Stimulated activated CD8-positive, alpha-beta memory T cell treated with anti-CD3 and anti-CD28 coated beads, Interleukin-7, amount 100 ng/mL, for 4 hours (primary cell): Measurements from ENCODE around the gene FCER1G.
"Not testable (repeated sequence)": the region's sequence is repeated elsewhere in the genome, so short reads cannot be mapped to it uniquely, and the experiment has no call there.

Source experiments
- DNase-seq, 2 donors: peaks; one replicate each; pipeline ENCODE4 v3.0.0-alpha.2; 2020; ENCODE audit warnings: low read depth in 2 of 2

FCER1G gene

DNA sequence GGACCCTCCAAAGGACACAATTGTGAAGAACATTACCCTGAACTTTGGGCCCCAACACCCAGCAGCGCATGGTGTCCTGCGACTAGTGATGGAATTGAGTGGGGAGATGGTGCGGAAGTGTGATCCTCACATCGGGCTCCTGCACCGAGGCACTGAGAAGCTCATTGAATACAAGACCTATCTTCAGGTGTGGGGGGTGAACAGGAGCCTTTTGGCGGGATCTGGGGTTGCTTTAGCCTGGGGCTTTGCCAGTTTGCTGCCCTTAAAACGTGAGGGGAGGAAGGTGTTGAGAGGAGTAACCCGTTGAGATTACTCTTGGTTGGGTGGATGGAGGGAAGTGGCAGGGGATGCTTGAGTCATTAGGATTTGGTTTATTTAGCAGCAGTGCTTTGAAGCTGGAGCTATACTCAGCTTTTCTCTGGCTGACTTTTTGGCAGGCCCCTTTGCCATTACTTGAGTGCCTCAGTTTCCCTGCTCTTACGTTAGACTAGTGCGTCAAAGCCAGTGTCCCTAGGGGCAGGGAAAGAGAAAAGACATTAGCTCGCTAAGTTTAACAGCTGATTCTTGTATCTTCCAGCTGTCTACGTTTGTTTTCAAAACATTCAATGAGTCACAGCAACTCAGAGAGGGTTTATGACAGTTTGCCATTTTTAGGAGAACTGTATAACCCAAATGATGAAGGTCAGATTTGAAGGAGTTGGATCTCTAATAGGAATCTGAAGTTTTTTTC is 8.5 kb upstream of the FCER1G start:
- no peak for DNase-seq

DNA sequence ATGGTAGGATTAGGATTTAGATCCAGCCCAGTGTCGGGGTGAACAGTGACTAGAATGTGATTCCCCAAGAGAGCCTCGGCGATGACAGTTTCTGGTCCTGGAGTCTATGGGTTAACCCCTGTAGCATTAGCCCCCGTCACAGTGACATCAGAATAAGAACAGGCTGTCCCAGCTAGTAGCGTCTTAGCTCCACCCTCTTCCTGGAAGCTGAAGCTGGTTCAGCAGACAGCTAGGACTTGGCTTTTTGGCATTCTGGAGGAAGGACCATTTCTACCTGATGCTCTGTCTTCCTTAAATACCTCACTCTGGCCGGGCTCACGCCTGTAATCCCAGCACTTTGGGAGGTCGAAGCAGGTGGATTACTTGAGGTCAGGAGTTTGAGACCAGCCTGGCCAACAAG is 7.9 kb upstream of the FCER1G start:
- no peak for DNase-seq

DNA sequence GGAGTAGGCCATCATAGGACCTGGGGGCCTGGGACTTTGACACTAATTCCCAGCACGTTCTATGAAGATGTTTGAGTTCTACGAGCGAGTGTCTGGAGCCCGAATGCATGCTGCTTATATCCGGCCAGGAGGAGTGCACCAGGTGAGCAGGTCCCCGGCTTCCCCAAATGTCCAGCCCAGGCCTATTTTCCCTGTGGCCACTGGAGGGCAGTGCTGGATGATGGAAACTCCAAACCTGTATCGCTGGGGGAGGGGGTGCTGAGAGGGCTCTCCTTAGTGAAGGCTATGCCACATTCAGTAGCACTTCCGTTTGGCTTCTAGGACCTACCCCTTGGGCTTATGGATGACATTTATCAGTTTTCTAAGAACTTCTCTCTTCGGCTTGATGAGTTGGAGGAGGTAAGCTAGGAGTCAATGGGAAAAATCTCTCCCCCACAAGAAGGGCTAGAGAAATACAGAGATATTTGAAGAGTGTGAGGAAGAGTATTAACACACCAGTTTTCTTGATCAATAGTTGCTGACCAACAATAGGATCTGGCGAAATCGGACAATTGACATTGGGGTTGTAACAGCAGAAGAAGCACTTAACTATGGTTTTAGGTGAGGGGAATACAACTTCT is 5.2 kb upstream of the FCER1G start:
- DNase-seq, result peak; percentile 49 to 54

DNA sequence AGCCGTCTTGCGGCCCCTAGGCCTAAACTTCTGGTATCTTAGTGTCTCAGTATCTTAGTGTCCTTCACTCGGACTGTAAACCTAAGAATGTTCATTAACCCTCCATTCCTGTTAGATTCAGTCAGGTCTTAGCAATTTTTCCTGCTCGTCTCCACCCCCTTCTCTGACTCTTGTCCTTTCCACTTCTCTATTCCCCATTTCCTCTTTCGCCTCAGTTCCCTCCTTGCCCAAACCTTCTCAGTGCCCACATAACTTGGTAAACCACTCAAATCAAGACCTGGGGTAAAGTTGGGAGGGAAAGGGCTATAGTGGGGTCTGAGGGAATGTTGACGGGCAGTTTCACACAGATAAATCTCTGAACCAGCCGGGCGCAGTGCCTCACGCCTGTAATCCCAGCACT is 726 bp upstream of the FCER1G start:
- no peak for DNase-seq

DNA sequence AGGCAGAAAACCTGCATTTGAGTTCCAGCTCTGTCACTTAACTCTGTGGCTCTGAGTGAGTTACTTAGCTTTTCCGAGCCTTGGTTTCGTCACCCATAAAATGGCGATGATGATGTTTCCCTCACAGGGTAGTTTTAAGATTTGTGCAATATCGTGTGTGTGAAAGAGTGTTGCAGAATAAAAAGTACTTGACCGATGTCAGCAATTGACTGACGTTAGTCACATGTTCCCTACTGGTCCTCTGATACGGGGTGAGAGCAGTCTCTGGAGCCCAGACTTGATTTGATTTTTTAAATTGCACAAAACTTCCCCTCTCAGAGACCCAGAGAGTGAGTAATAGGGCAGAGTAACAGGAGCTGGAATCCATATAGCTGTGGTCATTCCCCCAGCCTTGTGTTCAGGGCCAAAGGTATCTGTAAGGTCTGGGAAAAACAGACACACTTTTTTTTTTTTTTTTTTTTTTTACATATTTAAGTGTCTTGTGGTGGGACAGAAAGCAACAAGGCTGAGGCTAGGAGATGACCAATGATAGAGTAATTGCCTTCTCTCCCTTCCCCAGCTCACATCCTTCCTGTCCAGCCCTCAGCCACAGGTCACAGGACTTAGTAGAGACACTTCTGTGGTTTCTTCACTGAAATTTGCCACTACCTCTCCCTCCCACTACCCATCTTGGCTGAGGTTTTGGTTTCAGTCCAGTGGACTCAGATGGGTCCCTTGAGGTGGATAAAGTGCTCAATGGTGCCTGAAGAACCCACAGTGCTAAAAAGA is 2.0 kb downstream of the FCER1G start:
- DNase-seq, result no peak

DNA sequence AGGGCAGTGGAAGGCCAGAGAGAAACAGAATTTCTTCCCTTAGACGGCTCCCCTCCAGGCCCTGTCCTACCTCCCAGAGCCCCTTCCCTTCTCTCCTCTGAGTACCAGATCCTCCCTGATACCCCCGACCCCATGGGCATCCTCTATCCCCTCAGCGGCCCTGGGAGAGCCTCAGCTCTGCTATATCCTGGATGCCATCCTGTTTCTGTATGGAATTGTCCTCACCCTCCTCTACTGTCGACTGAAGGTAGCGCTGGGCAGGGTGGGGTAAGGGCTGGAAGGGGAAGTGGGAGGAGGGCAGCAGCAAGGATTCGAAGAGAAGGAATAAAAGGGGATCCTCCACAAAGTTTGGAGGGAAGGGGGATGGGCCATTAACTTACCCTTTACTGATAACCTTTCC is 2.7 kb downstream of the FCER1G start:
- no peak for DNase-seq

DNA sequence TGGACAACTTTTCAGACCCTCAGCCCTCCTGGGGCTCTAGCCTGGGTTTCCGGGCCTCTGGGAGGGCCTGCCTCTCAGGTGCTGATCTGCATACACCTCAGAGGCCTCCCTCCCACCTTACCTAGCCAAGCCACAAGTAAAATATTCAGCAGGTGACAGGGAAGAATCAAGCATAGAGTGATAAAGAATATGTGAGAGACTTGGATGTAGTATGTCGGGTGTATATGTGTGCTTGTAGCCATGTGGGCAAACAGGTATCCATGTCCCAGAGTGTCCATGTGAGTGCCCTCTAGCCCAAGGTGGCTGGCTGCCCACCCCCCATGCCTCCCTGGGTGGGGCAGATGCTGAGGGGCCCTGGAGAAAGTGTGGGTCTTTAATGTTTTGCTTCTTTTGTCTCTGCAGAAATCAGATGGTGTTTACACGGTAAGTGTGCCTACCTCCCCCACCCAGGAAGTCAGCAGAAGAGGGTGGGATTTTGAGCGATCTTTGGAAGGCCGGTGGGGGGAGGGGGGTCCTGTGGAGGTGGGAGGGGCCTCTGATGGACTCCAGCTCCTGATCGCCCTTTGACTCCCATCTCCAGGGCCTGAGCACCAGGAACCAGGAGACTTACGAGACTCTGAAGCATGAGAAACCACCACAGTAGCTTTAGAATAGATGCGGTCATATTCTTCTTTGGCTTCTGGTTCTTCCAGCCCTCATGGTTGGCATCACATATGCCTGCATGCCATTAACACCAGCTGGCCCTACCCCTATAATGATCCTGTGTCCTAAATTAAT is 3.4 kb downstream of the FCER1G start:
- DNase-seq, result no peak

DNA sequence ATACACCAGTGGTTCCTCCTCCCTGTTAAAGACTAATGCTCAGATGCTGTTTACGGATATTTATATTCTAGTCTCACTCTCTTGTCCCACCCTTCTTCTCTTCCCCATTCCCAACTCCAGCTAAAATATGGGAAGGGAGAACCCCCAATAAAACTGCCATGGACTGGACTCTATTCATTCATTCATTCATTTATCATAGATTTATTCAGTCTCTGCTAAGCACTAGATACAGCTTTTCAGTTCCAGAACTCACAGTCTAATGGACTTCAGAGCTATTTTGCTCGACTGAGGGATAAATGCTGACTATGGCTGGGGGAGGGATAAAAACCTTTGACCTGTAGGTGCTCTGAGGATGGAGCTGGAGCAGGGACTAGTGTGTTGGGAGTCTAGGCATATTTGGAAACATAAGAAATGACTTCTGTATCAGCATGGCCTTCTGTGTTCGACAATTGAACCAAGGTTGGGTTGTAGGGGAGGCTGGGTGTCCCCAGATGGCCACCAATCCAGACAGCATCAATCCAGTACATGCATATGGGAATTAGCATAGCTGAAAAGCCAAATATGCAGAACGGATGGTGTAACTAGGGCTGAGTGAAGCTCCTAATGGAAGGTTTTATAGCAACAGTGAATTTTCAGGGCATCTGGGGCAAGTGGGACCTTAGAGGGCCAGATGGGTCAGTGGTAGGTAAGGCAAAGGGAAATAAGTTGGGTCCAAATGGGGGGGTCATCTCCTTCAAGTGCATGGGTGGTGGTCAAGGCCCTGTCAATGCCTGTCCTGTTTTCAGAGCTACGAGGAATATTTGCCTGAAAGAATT is 4.2 kb downstream of the FCER1G start:
- no peak for DNase-seq

DNA sequence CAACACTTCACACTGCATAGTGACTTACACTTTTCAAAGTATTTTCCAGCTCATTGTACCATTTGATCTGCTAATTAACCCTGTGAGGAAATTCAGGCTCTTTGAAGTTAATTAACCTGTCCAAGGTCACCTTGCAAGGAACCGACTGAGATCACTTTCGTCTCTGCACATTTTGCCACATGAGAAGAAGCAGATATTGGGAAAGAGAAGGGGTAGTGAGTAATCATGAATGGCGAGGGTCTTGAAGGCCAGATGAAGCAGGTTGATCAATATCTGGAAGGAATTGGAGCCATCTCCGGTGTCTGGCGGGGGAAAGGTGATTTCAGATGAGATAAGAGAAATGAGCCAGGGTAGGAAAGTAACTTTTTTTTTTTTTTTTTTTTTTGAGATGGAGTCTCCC is 4.9 kb downstream of the FCER1G start:
- no peak for DNase-seq

DNA sequence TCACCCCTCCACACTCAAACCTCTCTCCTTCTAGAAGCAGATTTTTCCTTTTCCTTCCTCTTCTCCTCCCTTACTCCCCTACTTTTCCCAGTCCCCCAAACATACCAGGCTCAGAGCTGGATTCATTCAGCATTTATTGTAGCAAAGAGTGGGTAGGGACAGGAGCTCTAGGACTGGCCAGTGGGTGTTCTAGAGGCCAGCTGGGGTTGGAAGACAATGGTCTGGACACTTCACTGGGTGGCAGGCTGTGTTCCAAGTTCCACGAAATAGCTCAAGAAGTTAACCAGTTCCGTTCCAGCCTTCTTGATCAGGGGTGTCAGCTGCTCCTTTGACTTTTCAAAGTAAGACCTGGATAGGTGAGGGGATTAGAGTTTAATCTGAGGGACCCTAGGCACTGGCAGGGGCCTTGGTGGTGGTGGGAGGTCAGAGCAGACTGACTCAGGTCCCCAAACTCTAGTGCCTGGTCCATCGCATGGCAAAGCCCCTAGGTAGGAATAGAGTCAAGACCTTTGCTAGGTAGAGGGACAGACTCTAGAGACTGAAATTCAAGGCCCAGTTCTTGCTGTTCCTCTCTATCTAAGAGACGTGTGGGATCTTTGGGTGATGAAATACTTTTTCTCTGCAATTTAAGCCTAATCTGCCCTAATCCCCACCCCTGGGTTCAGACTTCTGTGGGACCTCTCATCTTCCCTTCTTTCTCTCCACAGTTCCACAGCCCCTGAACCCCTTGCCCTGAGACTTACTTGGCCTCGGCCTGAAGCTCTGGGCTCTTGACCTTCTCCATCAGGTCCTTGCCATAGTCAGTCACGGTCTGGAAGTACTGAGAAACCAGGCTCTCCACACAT is 7.3 kb downstream of the FCER1G start:
- DNase-seq, result no peak

DNA sequence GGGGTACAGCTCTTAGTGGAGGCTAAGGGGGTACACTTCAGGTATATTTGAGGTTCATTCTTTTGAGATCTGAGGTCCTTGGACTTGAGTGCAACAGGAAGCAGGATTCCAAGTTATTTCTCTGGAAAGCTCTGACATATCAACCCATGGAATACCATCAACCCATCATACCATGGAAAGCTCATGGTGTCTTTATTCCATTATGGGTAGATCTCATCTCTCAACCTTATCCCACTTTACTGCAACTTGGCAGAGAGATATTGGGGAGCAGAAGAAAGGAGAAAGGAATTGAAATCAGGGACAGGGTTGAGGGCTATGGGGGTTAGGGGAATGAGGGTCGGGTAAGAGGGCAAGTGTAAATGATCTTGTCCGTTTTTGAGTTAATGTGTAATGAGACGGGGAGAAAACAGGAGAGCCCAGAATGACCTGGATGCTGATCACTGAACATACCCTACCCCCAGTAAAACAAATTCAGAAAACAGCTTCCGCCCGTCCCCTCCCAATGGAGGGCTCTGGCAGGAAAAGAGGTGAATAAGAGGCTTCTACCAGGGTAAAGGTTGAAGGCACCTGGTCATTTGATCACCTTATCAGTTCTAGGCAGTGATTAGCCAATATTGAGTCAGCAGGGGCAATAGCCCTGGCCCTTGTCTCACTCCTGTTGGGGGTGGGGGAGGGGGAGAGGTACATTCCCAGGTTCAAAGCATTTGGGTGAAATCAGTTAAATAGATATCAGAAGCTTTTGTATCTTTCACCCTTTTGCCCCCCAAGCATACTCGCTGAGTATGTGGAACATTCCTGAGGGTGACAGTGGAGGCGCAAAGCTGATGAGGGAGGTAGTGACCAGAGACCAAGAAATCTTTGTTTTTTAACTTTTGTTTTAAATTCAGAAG is 9.0 kb downstream of the FCER1G start:
- DNase-seq, result no peak

DNA sequence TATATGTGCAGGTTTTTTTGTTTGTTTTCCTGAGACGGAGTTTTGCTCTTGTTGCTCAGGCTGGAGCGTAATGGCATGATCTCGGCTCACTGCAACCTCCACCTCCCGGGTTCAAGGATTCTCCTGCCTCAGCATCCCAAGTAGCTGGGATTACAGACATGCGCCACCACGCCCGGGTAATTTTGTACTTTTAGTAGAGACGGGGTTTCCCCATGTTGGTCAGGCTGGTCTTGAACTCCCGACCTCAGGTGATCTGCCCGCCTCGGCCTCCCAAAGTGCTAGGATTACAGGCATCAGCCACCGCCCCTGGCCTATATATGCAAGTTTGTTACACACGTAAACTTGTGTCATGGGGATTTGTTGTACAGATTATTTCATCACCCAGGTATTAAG is 9.6 kb downstream of the FCER1G start:
- not testable (repeated sequence) for DNase-seq

DNA sequence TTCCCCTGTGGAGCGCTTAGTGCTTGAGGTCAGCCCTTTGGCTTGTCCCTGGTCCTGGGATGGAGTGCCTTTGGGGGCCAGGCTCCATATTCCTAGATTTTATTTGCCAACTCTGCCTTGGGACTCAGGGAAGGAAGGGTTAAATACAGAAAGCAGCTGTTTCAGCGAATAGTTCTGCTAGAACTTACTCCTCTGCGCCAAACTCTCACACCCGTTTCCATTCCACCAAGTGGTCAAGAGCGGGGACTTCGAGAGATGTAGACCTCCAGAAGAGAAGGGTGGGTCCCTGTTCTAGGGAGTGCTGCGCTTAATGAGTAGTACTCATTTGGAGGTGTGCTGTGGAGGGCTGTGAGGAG is 10.1 kb downstream of the FCER1G start:
- no peak for DNase-seq

DNA sequence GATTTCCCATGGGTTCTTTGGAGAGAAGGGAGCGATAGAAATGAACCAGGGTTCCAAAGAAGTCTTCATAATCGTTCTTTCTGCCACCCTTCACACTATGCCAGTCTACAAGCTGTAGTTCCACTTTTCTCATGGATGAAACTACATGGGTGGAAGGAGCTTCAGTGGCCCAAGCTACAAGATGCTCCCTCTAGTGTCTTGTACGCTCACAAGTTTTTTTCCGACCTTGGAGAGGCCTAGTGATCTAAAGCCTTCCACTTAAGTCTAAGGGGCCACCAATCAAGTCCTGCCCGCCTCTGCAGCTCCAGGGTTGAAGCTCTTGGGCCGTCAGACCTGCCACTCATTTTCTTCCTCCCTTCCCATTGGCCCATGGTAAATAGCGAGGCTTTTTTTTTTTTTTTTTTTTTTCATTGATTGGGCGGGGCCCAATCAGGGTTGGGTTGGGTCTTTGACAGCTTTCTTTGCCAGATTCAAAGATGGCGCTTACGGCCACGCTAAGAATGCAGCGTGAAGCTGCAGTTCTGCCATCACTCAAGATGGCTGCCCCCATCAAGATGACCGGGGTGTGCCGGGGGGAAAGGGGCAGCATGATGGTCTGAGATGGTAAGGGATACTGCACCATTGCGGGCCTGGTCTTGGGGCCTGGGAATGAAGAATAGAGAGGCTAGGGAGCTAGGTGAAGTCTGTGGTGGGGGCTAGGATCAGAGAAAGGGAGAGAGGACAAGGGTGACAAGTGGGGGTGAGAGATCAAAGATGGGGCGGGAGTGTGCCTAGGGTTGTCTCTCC is 10.6 kb downstream of the FCER1G start, which contains the start of gene TOMM40L:
TOMM40L (plus strand) TSS at position 527 of the 786 bp plus-strand sequence. CDS start 430 bp downstream, outside the sequence.
- DNase-seq, result peak; percentile 85 to 89

DNA sequence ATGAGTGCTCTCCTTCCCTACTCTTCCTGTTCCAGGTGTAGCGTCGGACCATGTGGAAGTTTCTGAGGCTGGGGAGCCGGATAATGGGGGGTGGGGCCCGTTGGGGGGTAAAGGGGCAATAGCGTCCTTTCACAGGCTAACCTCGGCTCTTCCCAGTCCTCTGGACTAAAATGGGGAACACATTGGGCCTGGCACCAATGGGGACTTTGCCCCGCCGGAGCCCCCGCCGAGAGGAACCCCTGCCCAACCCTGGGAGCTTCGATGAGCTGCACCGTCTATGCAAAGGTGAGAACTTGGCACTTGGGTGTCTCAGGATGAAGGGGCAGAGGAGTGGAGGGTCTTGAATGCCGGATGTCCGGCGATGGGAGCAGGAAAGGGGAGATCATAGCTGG is 11.2 kb downstream of the FCER1G start:
- no peak for DNase-seq

DNA sequence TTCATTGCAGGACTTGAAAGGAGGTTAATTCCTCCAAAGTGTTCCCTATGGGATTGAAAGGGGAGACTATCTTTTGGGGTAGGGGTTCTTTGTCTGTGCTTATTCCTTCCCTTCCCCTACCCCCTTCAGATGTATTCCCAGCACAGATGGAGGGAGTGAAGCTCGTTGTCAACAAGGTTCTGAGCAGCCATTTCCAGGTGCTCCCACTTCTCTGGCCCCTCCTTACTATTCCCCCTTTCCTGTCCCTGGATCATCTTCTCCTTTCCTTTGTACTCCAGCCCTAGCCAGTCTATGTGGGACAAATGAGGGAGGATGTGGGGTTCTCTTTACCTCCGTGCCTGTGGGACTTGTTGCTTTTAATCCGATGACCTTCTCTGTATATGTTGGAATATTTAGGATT is 11.7 kb downstream of the FCER1G start:
- DNase-seq, result no peak

DNA sequence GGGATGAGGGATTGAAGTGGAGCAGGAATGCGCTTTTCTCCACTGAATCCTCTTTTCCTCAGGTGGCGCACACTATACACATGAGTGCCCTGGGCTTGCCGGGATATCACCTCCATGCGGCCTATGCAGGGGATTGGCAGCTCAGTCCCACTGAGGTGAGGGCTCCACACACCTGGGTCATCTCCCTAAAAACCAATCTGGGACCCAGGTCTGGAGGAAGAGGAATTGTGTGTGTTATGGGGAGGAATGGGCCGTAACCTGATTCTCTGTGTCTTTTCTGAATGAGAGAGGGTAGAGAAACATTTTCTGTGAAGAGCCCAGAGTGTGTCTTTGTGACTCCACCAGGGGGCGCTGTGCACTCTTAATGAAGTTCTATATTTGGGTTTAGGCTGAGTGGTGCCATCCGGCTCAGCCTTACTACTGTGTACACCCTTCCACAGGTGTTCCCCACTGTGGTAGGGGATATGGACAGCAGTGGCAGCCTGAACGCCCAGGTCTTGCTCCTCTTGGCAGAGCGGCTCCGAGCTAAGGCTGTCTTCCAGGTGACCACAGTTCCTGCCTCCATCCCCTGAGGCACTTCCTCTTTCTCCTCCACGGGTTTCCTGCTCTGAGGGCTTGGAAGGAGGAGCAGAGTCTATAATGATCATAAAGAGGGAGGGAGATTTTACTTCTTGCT is 12.2 kb downstream of the FCER1G start:
- peak; percentile 72 to 81 for DNase-seq

DNA sequence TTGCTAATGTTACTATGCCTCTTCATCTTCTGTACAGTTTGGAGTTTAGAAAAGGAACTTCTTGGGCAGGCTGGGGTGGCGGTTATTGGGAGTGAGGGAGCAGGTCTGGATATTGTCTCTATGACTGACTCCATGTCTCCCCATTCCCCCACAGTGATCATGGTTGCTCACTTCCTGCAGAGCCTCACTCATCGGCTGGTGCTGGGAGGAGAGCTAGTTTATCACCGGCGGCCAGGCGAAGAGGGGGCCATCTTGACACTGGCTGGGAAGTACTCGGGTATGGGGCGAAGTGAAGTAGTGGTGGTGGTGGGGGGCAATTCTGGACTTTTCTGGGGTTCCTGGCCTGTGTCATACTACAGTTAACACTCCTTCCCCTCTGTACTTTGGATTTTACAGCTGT is 12.9 kb downstream of the FCER1G start:
- DNase-seq, result no peak
